ENCODE measurements around the gene DNMT3A. TPM values are rescaled to one million over a fixed set of nuclear protein-coding genes. Genes with fewer than 3 reads are reported as not detected.

The DNMT3A gene
- total and polyA plus RNA-seq, 2 of the 8 experiments (the other 6 are each of a cell fraction or from before 2014, with no cell fraction given): 33.6 to 178 TPM

DNA sequence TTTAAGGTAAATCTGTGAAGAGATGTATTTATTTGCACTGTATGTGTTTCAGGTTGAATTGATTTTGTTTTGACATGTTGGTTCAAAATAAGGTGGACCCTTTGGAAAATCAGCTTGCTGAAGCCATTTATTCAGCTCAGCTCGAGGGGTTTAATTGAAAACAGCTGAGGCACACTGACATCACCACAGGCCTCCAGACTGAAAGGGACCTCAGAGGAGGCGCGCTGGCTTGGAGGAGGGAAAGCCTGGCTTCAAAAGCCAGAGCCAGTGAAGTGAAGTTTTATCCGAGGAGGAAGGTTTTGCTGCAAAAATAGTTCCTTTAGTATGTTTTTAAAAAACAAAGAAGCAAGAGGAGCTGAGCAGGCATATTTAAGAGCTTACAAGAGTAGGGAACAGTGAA is 26.9 kb upstream of the DNMT3A start:
- POLR2A ChIA-PET (ENCODE audit: partially characterized antibody): interaction anchor here (1.0 kb wide), 1 partner anchor 9 kb away, joined by 3 read pairs; no protein-coding TSS in a partner anchor
- Histone ChIP-seq H4K8ac (ENCODE audit: extremely low read depth, insufficient read depth, low read length) (no peak overlapping the region), H3K27me3 (replicated peaks in 1 of 4; ENCODE audit: control insufficient read depth in 3 of 4, extremely low read depth in 1 of 4, insufficient read depth in 3 of 4, low read length in 3 of 4) (peaks cover 0 to 16% (median 10%) of the 10 kb centered on the region in 4 experiments; a peak in 4 of 7 replicates), H3K18ac (ENCODE audit: extremely low read depth, low read length) (no peak overlapping the region), H3K9me3 (ENCODE audit: insufficient read depth in 2 of 2, low read depth in 1 of 2, low read length in 1 of 2) (no peaks in the 10 kb centered on the region), H3K9ac (replicated peaks in 1 of 4; ENCODE audit: extremely low read depth in 1 of 4, low read depth in 3 of 4, low read length in 3 of 4) (no peak overlapping the region), H2AFZ (ENCODE audit: low read length) (no peak overlapping the region), H3K79me1 (ENCODE audit: low read depth, low read length) (no peaks in the 10 kb centered on the region), H2BK20ac (ENCODE audit: low read length) (no peak overlapping the region), H3K79me2 (ENCODE audit: control insufficient read depth in 1 of 2, insufficient read depth in 2 of 2, low read length in 2 of 2) (no peaks in the 10 kb centered on the region), H3K23ac (ENCODE audit: insufficient read length) (no peak overlapping the region), H2BK12ac (ENCODE audit: low read depth, low read length) (no peak overlapping the region), H3K23me2 (ENCODE audit: low read depth, low read length) (no peaks in the 10 kb centered on the region), H4K91ac (replicated peaks; ENCODE audit: insufficient read length, low read length) (no peak overlapping the region), H2AK5ac (ENCODE audit: low read depth, low read length) (no peak overlapping the region), H4K5ac (ENCODE audit: insufficient read length, low read depth, low read length) (no peak overlapping the region), H3K4me1 (replicated peaks in 1 of 4; ENCODE audit: control insufficient read depth in 3 of 4, insufficient read depth in 4 of 4, low read length in 3 of 4) (peaks cover 0 to 8% (median under 1%) of the 10 kb centered on the region in 4 experiments; a peak in 2 of 7 replicates), H3K36me3 (ENCODE audit: control insufficient read depth in 2 of 4, insufficient read depth in 4 of 4, low read length in 3 of 4) (no peaks in the 10 kb centered on the region), H4K20me1 (replicated peaks in 1 of 2; ENCODE audit: control insufficient read depth in 1 of 2, insufficient read depth in 2 of 2, low read length in 2 of 2) (no peaks in the 10 kb centered on the region), H2BK5ac (ENCODE audit: low read depth, low read length) (no peak overlapping the region), H2BK120ac (replicated peaks; ENCODE audit: low read depth, low read length) (no peak overlapping the region), H3K4ac (replicated peaks; ENCODE audit: insufficient read length, low read depth, low read length) (no peak overlapping the region), H3K4me3 (ENCODE audit: extremely low read depth in 1 of 4, insufficient read depth in 2 of 4, low read depth in 3 of 4, low read length in 4 of 4) (no peak overlapping the region), H2BK15ac (ENCODE audit: low read length) (no peak overlapping the region), H3K4me2 (ENCODE audit: insufficient read depth in 1 of 2, low read depth in 2 of 2, low read length in 2 of 2) (no peak overlapping the region), H3K56ac (replicated peaks; ENCODE audit: insufficient read length, low read depth, low read length) (no peak overlapping the region), H3K14ac (ENCODE audit: insufficient read length) (no peak overlapping the region), H3K27ac (ENCODE audit: low read depth, low read length) (no peak overlapping the region)
- CTCF ChIA-PET (ENCODE audit: partially characterized antibody): interaction anchor here (0.6 to 8.1 kb wide), 5 partner anchors 6 to 296 kb away, joined by 3 to 108 read pairs (median 3); no protein-coding TSS in a partner anchor
- DNase-seq (ENCODE audit: low read depth in 1 of 2, low spot score in 2 of 2): no peak
- TF ChIP-seq EP300 (IDR thresholded peaks at IDR 0.05; ENCODE audit: borderline replicate concordance in 1 of 2, low read depth in 2 of 2, low read length in 2 of 2) (no peak), SIN3A (conservative IDR thresholded peaks at IDR 0.05 in 1 of 2, IDR thresholded peaks at IDR 0.05 in 1 of 2; ENCODE audit: low read depth in 1 of 2, low read length in 2 of 2) (no peak), ATF2 (IDR thresholded peaks at IDR 0.05; ENCODE audit: low read length) (no peak)
- WGBS, 2 experiments (ENCODE audit: extremely low coverage in 1 of 2, insufficient coverage in 1 of 2, insufficient read length in 1 of 2, insufficient replicate concordance in 2 of 2, low coverage in 1 of 2, low lambda C conversion rate in 2 of 2, missing lambda C conversion rate in 1 of 2): 87% methylated on average over 4 of the region's 4 CpGs; no CpG with 5 or more reads in 1 of the 2 experiments
- FAIRE-seq: no peak
